Astrocyte (in vitro differentiated cells and primary cell): ENCODE measurements around the gene BMAL2.

Source experiments
- CTCF ChIP-seq: IDR thresholded peaks from 2 replicates; pipeline ENCODE4 v1.5.1; 2011; ENCODE audit warnings: low read depth, mild to moderate bottlenecking, inconsistent platforms, low read length, moderate library complexity; ENCODE audit not compliant: insufficient read depth
- EZH2 ChIP-seq: IDR thresholded peaks from 2 replicates; pipeline ENCODE4 v1.6.1; 2012; ENCODE audit warnings: mild to moderate bottlenecking, low read length, inconsistent platforms; ENCODE audit not compliant: insufficient read depth

GRCh38 chr12:27303139-27304111 is 29.2 kb upstream of the BMAL2 start:
- TF ChIP-seq EZH2 (no peak), CTCF (no peak)
